ENCODE data around the gene GNGT2. TPM values are rescaled to one million over a fixed set of nuclear protein-coding genes. Genes with fewer than 3 reads are reported as not detected.

Gene GNGT2
- polyA plus RNA-seq, 3 donors from 2014 or later: 110 to 238 (median 131) TPM

GRCh38 chr17:49213399-49213798 is 3.0 kb upstream of the GNGT2 start:
- peaks cover 35 to 47% (median 38%) of the 10 kb centered on the region in 3 donors for H3K36me3 Mint-ChIP-seq
- peaks cover 17 to 33% (median 22%) of the 10 kb centered on the region in 3 donors for H3K27me3 Mint-ChIP-seq (ENCODE audit: low read depth in 3 of 3)
- H3K4me3 Mint-ChIP-seq: peak overlapping the region; percentile 86 to 100 (median 98)
- peak overlapping the region; percentile 93 to 100 (median 96) for H3K27ac Mint-ChIP-seq
- no peak for DNase-seq
- H3K4me1 Mint-ChIP-seq: peaks cover 85 to 93% of the 10 kb centered on the region in 2 donors
- no peaks in the 10 kb centered on the region for H3K9me3 Mint-ChIP-seq

GRCh38 chr17:49209061-49209571 is 1.3 kb downstream of the GNGT2 start:
- DNase-seq: peak; percentile 76 to 79 (median 77)
- H3K4me3 Mint-ChIP-seq: peak overlapping the region; percentile 86 to 100 (median 98)
- H3K36me3 Mint-ChIP-seq: peaks cover 29 to 57% (median 42%) of the 10 kb centered on the region in 3 donors
- H3K27ac Mint-ChIP-seq: peak overlapping the region; percentile 93 to 100 (median 95)
- peaks cover 2 to 9% (median 4%) of the 10 kb centered on the region in 3 donors for H3K27me3 Mint-ChIP-seq (ENCODE audit: low read depth in 3 of 3)
- H3K9me3 Mint-ChIP-seq: no peaks in the 10 kb centered on the region
- H3K4me1 Mint-ChIP-seq: peaks cover 66 to 78% of the 10 kb centered on the region in 2 donors

- H3K9me3 Mint-ChIP-seq: no peaks in the 10 kb centered on the region
- H3K4me1 Mint-ChIP-seq: peaks cover 41 to 62% of the 10 kb centered on the region in 2 donors
- DNase-seq: no peak
- H3K36me3 Mint-ChIP-seq: peaks cover 21 to 41% (median 30%) of the 10 kb centered on the region in 3 donors
- peak overlapping the region in 1 of 6 donors; percentile 20 for H3K27ac Mint-ChIP-seq
- H3K27me3 Mint-ChIP-seq (ENCODE audit: low read depth in 3 of 3): peaks cover 0 to 2% (median 0%) of the 10 kb centered on the region in 3 donors
- H3K4me3 Mint-ChIP-seq: no peak overlapping the region
Observed at GRCh38 chr17:49204516-49204915, 5.9 kb downstream of the GNGT2 start.

GRCh38 chr17:49203796-49204195 is 6.6 kb downstream of the GNGT2 start:
- Mint-ChIP-seq H3K27ac (peak overlapping the region in 2 of 6 donors; percentile 13 to 45), H3K9me3 (no peaks in the 10 kb centered on the region)

GRCh38 chr17:49201481-49201927 is 8.9 kb downstream of the GNGT2 start:
- no peak for DNase-seq
- Mint-ChIP-seq H3K4me1 (peaks cover 19 to 39% of the 10 kb centered on the region in 2 donors), H3K36me3 (peaks cover 13 to 30% (median 24%) of the 10 kb centered on the region in 3 donors), H3K27me3 (ENCODE audit: low read depth in 3 of 3) (no peaks in the 10 kb centered on the region), H3K9me3 (no peaks in the 10 kb centered on the region), H3K4me3 (no peak overlapping the region), H3K27ac (no peak overlapping the region)

More at GRCh38 chr17:49203796-49204195, 6.6 kb downstream of the GNGT2 start:
- H3K4me3 Mint-ChIP-seq: peak overlapping the region in 1 of 5 donors; percentile 39
- H3K27me3 Mint-ChIP-seq (ENCODE audit: low read depth in 3 of 3): no peaks in the 10 kb centered on the region
- peaks cover 21 to 41% (median 30%) of the 10 kb centered on the region in 3 donors for H3K36me3 Mint-ChIP-seq
- no peak for DNase-seq
- peaks cover 34 to 55% of the 10 kb centered on the region in 2 donors for H3K4me1 Mint-ChIP-seq

- no peak for DNase-seq
- H3K9me3 Mint-ChIP-seq: no peaks in the 10 kb centered on the region
- H3K27me3 Mint-ChIP-seq (ENCODE audit: low read depth in 3 of 3): no peaks in the 10 kb centered on the region
- H3K27ac Mint-ChIP-seq: peak overlapping the region in 2 of 6 donors; percentile 21 to 41
- H3K4me3 Mint-ChIP-seq: peak overlapping the region in 1 of 5 donors; percentile 23
- H3K4me1 Mint-ChIP-seq: peaks cover 14 to 33% of the 10 kb centered on the region in 2 donors
- peaks cover 7 to 20% (median 15%) of the 10 kb centered on the region in 3 donors for H3K36me3 Mint-ChIP-seq
Observed at GRCh38 chr17:49200423-49201083, 9.8 kb downstream of the GNGT2 start.

GRCh38 chr17:49198211-49198610 is 12.2 kb downstream of the GNGT2 start:
- no peaks in the 10 kb centered on the region for H3K9me3 Mint-ChIP-seq
- peaks cover 21 to 34% of the 10 kb centered on the region in 2 donors for H3K4me1 Mint-ChIP-seq
- no peak overlapping the region for H3K27ac Mint-ChIP-seq
- peaks cover 0 to 5% (median 5%) of the 10 kb centered on the region in 3 donors for H3K27me3 Mint-ChIP-seq (ENCODE audit: low read depth in 3 of 3)
- no peak overlapping the region for H3K4me3 Mint-ChIP-seq
- peaks cover 3 to 8% (median 7%) of the 10 kb centered on the region in 3 donors for H3K36me3 Mint-ChIP-seq
- DNase-seq: no peak

GRCh38 chr17:49197346-49197998 is 12.9 kb downstream of the GNGT2 start:
- H3K4me3 Mint-ChIP-seq: no peak overlapping the region

GRCh38 chr17:49196520-49196919 is 13.9 kb downstream of the GNGT2 start:
- H3K27ac Mint-ChIP-seq: peak overlapping the region in 1 of 6 donors; percentile 49
- H3K9me3 Mint-ChIP-seq: peaks cover 0 to 3% (median 0%) of the 10 kb centered on the region in 6 donors
- no peak for DNase-seq
- H3K4me1 Mint-ChIP-seq: peaks cover 34 to 37% of the 10 kb centered on the region in 2 donors
- H3K36me3 Mint-ChIP-seq: peaks cover 0 to 3% (median 0%) of the 10 kb centered on the region in 3 donors
- peaks cover 16 to 22% (median 22%) of the 10 kb centered on the region in 3 donors for H3K27me3 Mint-ChIP-seq (ENCODE audit: low read depth in 3 of 3)
- no peak overlapping the region for H3K4me3 Mint-ChIP-seq

More at GRCh38 chr17:49197346-49197998, 12.9 kb downstream of the GNGT2 start:
- peaks cover 28 to 40% of the 10 kb centered on the region in 2 donors for H3K4me1 Mint-ChIP-seq
- no peak for DNase-seq
- H3K9me3 Mint-ChIP-seq: no peaks in the 10 kb centered on the region
- peaks cover 6 to 13% (median 12%) of the 10 kb centered on the region in 3 donors for H3K27me3 Mint-ChIP-seq (ENCODE audit: low read depth in 3 of 3)
- H3K36me3 Mint-ChIP-seq: peaks cover 3 to 5% (median 4%) of the 10 kb centered on the region in 3 donors
- peak overlapping the region in 1 of 6 donors; percentile 37 for H3K27ac Mint-ChIP-seq

GRCh38 chr17:49195751-49196150 is 14.6 kb downstream of the GNGT2 start:
- no peak overlapping the region for H3K4me3 Mint-ChIP-seq
- no peak for DNase-seq
- peaks cover 17 to 23% (median 22%) of the 10 kb centered on the region in 3 donors for H3K27me3 Mint-ChIP-seq (ENCODE audit: low read depth in 3 of 3)
- H3K27ac Mint-ChIP-seq: peak overlapping the region in 2 of 6 donors; percentile 23 to 75
- peaks cover 0 to 3% (median 0%) of the 10 kb centered on the region in 3 donors for H3K36me3 Mint-ChIP-seq
- peaks cover 35 to 42% of the 10 kb centered on the region in 2 donors for H3K4me1 Mint-ChIP-seq
- peaks cover 0 to 3% (median 0%) of the 10 kb centered on the region in 6 donors for H3K9me3 Mint-ChIP-seq

- no peak for DNase-seq
- H3K4me3 Mint-ChIP-seq: peak overlapping the region in 4 of 5 donors; percentile 42 to 58 (median 49)
- H3K27me3 Mint-ChIP-seq (ENCODE audit: low read depth in 3 of 3): peaks cover 18 to 23% (median 22%) of the 10 kb centered on the region in 3 donors
- H3K4me1 Mint-ChIP-seq: peaks cover 32 to 42% of the 10 kb centered on the region in 2 donors
- H3K36me3 Mint-ChIP-seq: no peaks in the 10 kb centered on the region
- peak overlapping the region in 3 of 6 donors; percentile 95 to 99 (median 96) for H3K27ac Mint-ChIP-seq
- peaks cover 0 to 3% (median 0%) of the 10 kb centered on the region in 6 donors for H3K9me3 Mint-ChIP-seq
Observed at GRCh38 chr17:49194297-49194607, 16.1 kb downstream of the GNGT2 start.

- Mint-ChIP-seq H3K4me3 (peak overlapping the region; percentile 86 to 96 (median 93)), H3K27ac (peak overlapping the region; percentile 92 to 99 (median 96)), H3K9me3 (peaks cover 0 to 3% (median 0%) of the 10 kb centered on the region in 6 donors), H3K36me3 (no peaks in the 10 kb centered on the region), H3K4me1 (peaks cover 32 to 42% of the 10 kb centered on the region in 2 donors), H3K27me3 (ENCODE audit: low read depth in 3 of 3) (peaks cover 18 to 23% (median 22%) of the 10 kb centered on the region in 3 donors)
- no peak for DNase-seq
Observed at GRCh38 chr17:49193513-49194296, 16.7 kb downstream of the GNGT2 start.

Measured in immature natural killer cell (primary cell).